Large intestine (tissue), 12 donors: ENCODE data around the gene NEDD8. TPM values are rescaled to one million over a fixed set of nuclear protein-coding genes. Genes with fewer than 3 reads are reported as not detected.

Source experiments
- DNase-seq, 2 donors: peaks; one replicate each; pipeline versions ENCODE4 v3.0.0 to v3.0.0-alpha.2; 2013
- H3K27ac ChIP-seq: one replicate; pipeline ENCODE4 v1.5.1; 2013; ENCODE audit warnings: low read length
- H3K27me3 ChIP-seq: 2 replicates; pipeline ENCODE4 v1.6.1; 2013; ENCODE audit warnings: low read length; ENCODE audit not compliant: control insufficient read depth, insufficient read depth
- H3K36me3 ChIP-seq: 2 replicates; pipeline ENCODE4 v1.6.1; 2013; ENCODE audit warnings: low read length; ENCODE audit not compliant: control insufficient read depth, insufficient read depth
- H3K4me1 ChIP-seq: one replicate; pipeline ENCODE4 v1.6.1; 2013; ENCODE audit warnings: low read length; ENCODE audit not compliant: control insufficient read depth, insufficient read depth
- H3K4me3 ChIP-seq: one replicate; pipeline ENCODE4 v1.5.1; 2013; ENCODE audit warnings: low read length
- H3K9me3 ChIP-seq: one replicate; pipeline ENCODE4 v1.6.1; 2013; ENCODE audit warnings: mild to moderate bottlenecking, low read depth, low read length, moderate library complexity; ENCODE audit not compliant: control insufficient read depth
- WGBS: methylation state at CpG from one replicate; pipeline ENCODE4 v1.1.5; 2013; ENCODE audit warnings: low lambda C conversion rate; ENCODE audit not compliant: insufficient coverage; 5-methylcytosine and 5-hydroxymethylcytosine counted together
- long read RNA-seq, 11 donors: transcript quantifications; one replicate each; lab custom pipeline, GENCODE V29; 2026
- polyA plus RNA-seq: library from polyadenylated mRNA; unstranded; fragments of 120-200 nt; gene quantifications from one replicate; pipeline ENCODE4 v1.2.1, GENCODE V29; 2013

Gene NEDD8
- polyA plus RNA-seq = 194 TPM
- long read RNA-seq, donor 1, transcript NEDD8-201 (4 exons, 708 nt) = major isoform, 55 of 59 reads
- long read RNA-seq, donor 1, partial matches to known transcripts = 0 of 59 reads
- long read RNA-seq, donor 1, other reads (novel, unspliced or antisense) = 0 of 59 reads
- long read RNA-seq, donor 2, transcript NEDD8-201 (4 exons, 708 nt) = major isoform, 110 of 118 reads
- long read RNA-seq, donor 2, partial matches to known transcripts = 0 of 118 reads
- long read RNA-seq, donor 2, other reads (novel, unspliced or antisense) = 0 of 118 reads
- long read RNA-seq, donor 3 = 0 reads
- long read RNA-seq, donor 4, transcript NEDD8-201 (4 exons, 708 nt) = major isoform, 15 of 17 reads
- long read RNA-seq, donor 4, partial matches to known transcripts = 0 of 17 reads
- long read RNA-seq, donor 4, other reads (novel, unspliced or antisense) = 0 of 17 reads
- long read RNA-seq, donor 5, transcript NEDD8-201 (4 exons, 708 nt) = major isoform, 70 of 74 reads
- long read RNA-seq, donor 5, partial matches to known transcripts = 0 of 74 reads
- long read RNA-seq, donor 5, other reads (novel, unspliced or antisense) = 0 of 74 reads
- long read RNA-seq, donor 6, transcript NEDD8-201 (4 exons, 708 nt) = major isoform, 95 of 114 reads
- long read RNA-seq, donor 6, transcript NEDD8-208 (3 exons, 654 nt) = minor isoform, 7 of 114 reads
- long read RNA-seq, donor 6, partial matches to known transcripts = 0 of 114 reads
- long read RNA-seq, donor 6, other reads (novel, unspliced or antisense) = 0 of 114 reads
- long read RNA-seq, donor 7, transcript NEDD8-201 (4 exons, 708 nt) = major isoform, 53 of 59 reads
- long read RNA-seq, donor 7, partial matches to known transcripts = 0 of 59 reads
- long read RNA-seq, donor 7, other reads (novel, unspliced or antisense) = 0 of 59 reads
- long read RNA-seq, donor 8, transcript NEDD8-201 (4 exons, 708 nt) = major isoform, 172 of 188 reads
- long read RNA-seq, donor 8, transcript NEDD8-206 (5 exons, 651 nt) = minor isoform, 6 of 188 reads
- long read RNA-seq, donor 8, partial matches to known transcripts = 0 of 188 reads
- long read RNA-seq, donor 8, other reads (novel, unspliced or antisense) = 0 of 188 reads
- long read RNA-seq, donor 9, transcript NEDD8-201 (4 exons, 708 nt) = major isoform, 127 of 142 reads
- long read RNA-seq, donor 9, transcript NEDD8-206 (5 exons, 651 nt) = minor isoform, 5 of 142 reads
- long read RNA-seq, donor 9, transcript NEDD8-203 (3 exons, 653 nt) = minor isoform, 5 of 142 reads
- long read RNA-seq, donor 9, partial matches to known transcripts = 0 of 142 reads
- long read RNA-seq, donor 9, other reads (novel, unspliced or antisense) = 0 of 142 reads
- long read RNA-seq, donor 10, transcript NEDD8-206 (5 exons, 651 nt) = minor isoform, 5 of 139 reads
- long read RNA-seq, donor 10, transcript NEDD8-201 (4 exons, 708 nt) = major isoform, 119 of 139 reads
- long read RNA-seq, donor 10, partial matches to known transcripts = 11 of 139 reads
- long read RNA-seq, donor 10, other reads (novel, unspliced or antisense) = 0 of 139 reads
- long read RNA-seq, donor 11, transcript NEDD8-201 (4 exons, 708 nt) = major isoform, 86 of 111 reads
- long read RNA-seq, donor 11, partial matches to known transcripts = 20 of 111 reads
- long read RNA-seq, donor 11, other reads (novel, unspliced or antisense) = 0 of 111 reads

- WGBS = no CpG with 5 or more reads among the region's 30 CpGs
- peak within 1 kb of the TSS; percentile 75 for H3K27ac ChIP-seq
- peaks cover 28% of the 10 kb centered on the region for H3K36me3 ChIP-seq
- peak; percentile 89 to 95 for DNase-seq
- H3K4me3 ChIP-seq = peak within 1 kb of the TSS; percentile 62
- no peaks in the 10 kb centered on the region for H3K9me3 ChIP-seq
- H3K27me3 ChIP-seq = no peaks in the 10 kb centered on the region
- peaks cover 12% of the 10 kb centered on the region for H3K4me1 ChIP-seq
Observed at GRCh38 chr14:24232121-24232644, at the start of gene NEDD8. Gene NEDD8 (minus strand): TSS chr14:24232367. CDS start chr14:24232267, 100 bp downstream.

GRCh38 chr14:24281636-24282035 is 49.5 kb upstream of the NEDD8 start:
- Histone ChIP-seq H3K4me1 (no peaks in the 10 kb centered on the region), H3K27ac (no peak overlapping the region)
- 100% methylated on average over 1 of the region's 7 CpGs for WGBS

GRCh38 chr14:24280797-24281460 is 48.8 kb upstream of the NEDD8 start:
- H3K27me3 ChIP-seq = no peaks in the 10 kb centered on the region
- no CpG with 5 or more reads among the region's 6 CpGs for WGBS
- no peak overlapping the region for H3K4me3 ChIP-seq
- H3K9me3 ChIP-seq = no peaks in the 10 kb centered on the region
- H3K27ac ChIP-seq = no peak overlapping the region
- DNase-seq = no peak
- H3K36me3 ChIP-seq = no peaks in the 10 kb centered on the region
- H3K4me1 ChIP-seq = no peaks in the 10 kb centered on the region

More at GRCh38 chr14:24281636-24282035, 49.5 kb upstream of the NEDD8 start:
- DNase-seq = no peak
- Histone ChIP-seq H3K36me3 (no peaks in the 10 kb centered on the region), H3K4me3 (no peak overlapping the region), H3K9me3 (no peaks in the 10 kb centered on the region), H3K27me3 (no peaks in the 10 kb centered on the region)

- no peaks in the 10 kb centered on the region for H3K4me1 ChIP-seq
- WGBS = no CpG with 5 or more reads among the region's 11 CpGs
- DNase-seq = no peak
Observed at GRCh38 chr14:24279301-24280186, 47.4 kb upstream of the NEDD8 start.

GRCh38 chr14:24278424-24278823 is 46.3 kb upstream of the NEDD8 start:
- no peak overlapping the region for H3K4me3 ChIP-seq
- WGBS = 94% methylated on average over 2 of the region's 5 CpGs
- no peak for DNase-seq
- no peaks in the 10 kb centered on the region for H3K27me3 ChIP-seq
- H3K27ac ChIP-seq = no peak overlapping the region
- no peaks in the 10 kb centered on the region for H3K9me3 ChIP-seq
- no peaks in the 10 kb centered on the region for H3K36me3 ChIP-seq
- no peaks in the 10 kb centered on the region for H3K4me1 ChIP-seq

More at GRCh38 chr14:24279301-24280186, 47.4 kb upstream of the NEDD8 start:
- Histone ChIP-seq H3K36me3 (no peaks in the 10 kb centered on the region), H3K9me3 (no peaks in the 10 kb centered on the region), H3K27me3 (no peaks in the 10 kb centered on the region), H3K27ac (no peak overlapping the region), H3K4me3 (no peak overlapping the region)

- DNase-seq = no peak
Observed at GRCh38 chr14:24277606-24278321, 45.6 kb upstream of the NEDD8 start.

GRCh38 chr14:24277071-24277470 is 44.9 kb upstream of the NEDD8 start:
- Histone ChIP-seq H3K9me3 (no peaks in the 10 kb centered on the region), H3K36me3 (no peaks in the 10 kb centered on the region), H3K4me1 (peaks cover under 1% of the 10 kb centered on the region), H3K27me3 (no peaks in the 10 kb centered on the region), H3K4me3 (no peak overlapping the region), H3K27ac (no peak overlapping the region)
- no CpG with 5 or more reads among the region's 6 CpGs for WGBS
- DNase-seq = no peak

More at GRCh38 chr14:24277606-24278321, 45.6 kb upstream of the NEDD8 start:
- H3K36me3 ChIP-seq = no peaks in the 10 kb centered on the region
- no peaks in the 10 kb centered on the region for H3K27me3 ChIP-seq
- H3K4me3 ChIP-seq = no peak overlapping the region
- H3K4me1 ChIP-seq = no peaks in the 10 kb centered on the region
- no peaks in the 10 kb centered on the region for H3K9me3 ChIP-seq
- WGBS = no CpG with 5 or more reads among the region's 11 CpGs
- H3K27ac ChIP-seq = no peak overlapping the region

- H3K9me3 ChIP-seq = no peaks in the 10 kb centered on the region
- H3K27me3 ChIP-seq = no peaks in the 10 kb centered on the region
- WGBS = 76% methylated on average over 2 of the region's 3 CpGs
- no peak overlapping the region for H3K27ac ChIP-seq
- DNase-seq = no peak
- H3K36me3 ChIP-seq = peaks cover 7% of the 10 kb centered on the region
- peaks cover 9% of the 10 kb centered on the region for H3K4me1 ChIP-seq
- H3K4me3 ChIP-seq = no peak overlapping the region
Observed at GRCh38 chr14:24274101-24274543, 42.0 kb upstream of the NEDD8 start.
